Left renal pelvis (tissue), 4 donors: Measurements from ENCODE around the gene SLC12A8. TPM values are rescaled to one million over a fixed set of nuclear protein-coding genes. Genes with fewer than 3 reads are reported as not detected.

Experiments
- DNase-seq, 4 donors: peaks; one replicate each; pipeline ENCODE4 v3.0.0-alpha.2; 2013; ENCODE audit warnings: low read depth in 4 of 4, low spot score in 3 of 4
- polyA plus RNA-seq, 4 donors: library from polyadenylated mRNA; unstranded; fragments of 120-200 nt; gene quantifications; one replicate each; pipeline ENCODE4 v1.2.1, GENCODE V29; 2013; ENCODE audit not compliant: insufficient read length in 4 of 4

The SLC12A8 gene, protein sequence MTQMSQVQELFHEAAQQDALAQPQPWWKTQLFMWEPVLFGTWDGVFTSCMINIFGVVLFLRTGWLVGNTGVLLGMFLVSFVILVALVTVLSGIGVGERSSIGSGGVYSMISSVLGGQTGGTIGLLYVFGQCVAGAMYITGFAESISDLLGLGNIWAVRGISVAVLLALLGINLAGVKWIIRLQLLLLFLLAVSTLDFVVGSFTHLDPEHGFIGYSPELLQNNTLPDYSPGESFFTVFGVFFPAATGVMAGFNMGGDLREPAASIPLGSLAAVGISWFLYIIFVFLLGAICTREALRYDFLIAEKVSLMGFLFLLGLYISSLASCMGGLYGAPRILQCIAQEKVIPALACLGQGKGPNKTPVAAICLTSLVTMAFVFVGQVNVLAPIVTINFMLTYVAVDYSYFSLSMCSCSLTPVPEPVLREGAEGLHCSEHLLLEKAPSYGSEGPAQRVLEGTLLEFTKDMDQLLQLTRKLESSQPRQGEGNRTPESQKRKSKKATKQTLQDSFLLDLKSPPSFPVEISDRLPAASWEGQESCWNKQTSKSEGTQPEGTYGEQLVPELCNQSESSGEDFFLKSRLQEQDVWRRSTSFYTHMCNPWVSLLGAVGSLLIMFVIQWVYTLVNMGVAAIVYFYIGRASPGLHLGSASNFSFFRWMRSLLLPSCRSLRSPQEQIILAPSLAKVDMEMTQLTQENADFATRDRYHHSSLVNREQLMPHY
- polyA plus RNA-seq: 1 to 10 TPM in 3 of 4 donors, under 1 TPM in 1; 0.75 to 6.7 (median 5.2) TPM

DNA sequence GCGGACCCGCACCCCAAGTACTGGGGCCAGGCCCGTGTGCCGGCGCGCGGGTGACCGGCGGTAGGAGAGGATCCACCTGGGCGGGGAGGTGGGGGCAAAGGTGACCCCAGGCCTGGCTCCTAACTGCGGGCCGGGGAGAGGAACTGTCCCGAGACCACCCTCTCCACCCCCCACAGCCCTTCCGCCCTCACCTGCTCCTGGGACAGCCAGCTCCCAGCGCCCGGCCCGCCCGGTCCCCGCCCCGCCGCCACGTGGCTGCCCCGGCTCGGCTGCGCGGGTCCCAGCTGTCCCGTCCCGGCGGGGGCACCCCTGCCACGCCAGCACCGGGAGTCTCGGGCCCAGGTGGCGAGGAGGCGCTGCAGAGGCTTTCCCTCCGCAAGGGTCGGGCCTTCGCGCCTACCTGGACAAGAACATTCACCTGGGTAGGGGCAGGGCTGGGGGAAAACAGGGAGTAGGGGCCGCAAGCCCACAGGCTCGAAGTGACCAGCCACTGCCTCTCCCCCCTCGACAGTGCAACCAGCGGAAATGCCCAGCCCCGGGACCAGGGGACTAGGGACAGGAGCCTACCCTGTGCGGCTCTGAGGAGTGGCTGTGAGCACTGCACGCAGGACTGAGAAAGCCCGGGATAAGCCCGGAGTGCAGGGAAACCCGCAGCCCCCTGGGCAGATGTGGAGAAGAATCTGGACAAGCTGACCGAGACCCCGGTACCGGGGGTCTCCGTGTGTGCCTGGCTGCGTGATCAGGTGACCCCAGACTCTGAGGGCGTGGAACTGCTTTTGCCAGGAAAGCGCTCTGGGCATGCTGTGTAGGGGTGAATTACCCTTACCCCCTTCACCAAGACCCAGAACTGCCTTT lies at the start of gene SLC12A8:
SLC12A8 (minus strand) TSS at position 240 of the 855 bp plus-strand sequence. CDS start 1,399 bp downstream, outside the sequence.
- DNase-seq: no peak

- DNase-seq: no peak
Measured at GRCh38 chr3:125262161-125262560, 49.6 kb upstream of the SLC12A8 start.

DNA sequence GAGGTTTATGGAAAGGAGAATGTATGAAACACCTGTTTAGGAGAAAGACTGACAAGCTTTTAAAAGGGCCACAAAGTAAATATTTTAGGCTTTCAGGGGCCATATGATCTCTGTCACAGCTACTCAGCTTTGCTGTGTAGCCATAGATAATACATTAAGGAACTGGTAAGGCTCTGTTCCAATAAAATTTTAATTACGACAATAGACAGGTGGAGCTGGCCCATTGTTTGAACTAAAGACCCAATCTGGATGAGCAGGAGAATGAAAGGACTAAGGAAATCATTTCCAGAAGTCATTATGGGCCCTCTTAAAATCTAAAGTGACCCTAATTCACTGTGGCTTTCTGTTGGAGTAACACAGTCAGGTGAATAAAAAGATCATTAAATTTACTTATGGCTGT lies 48.5 kb upstream of the SLC12A8 start:
- no peak for DNase-seq

DNA sequence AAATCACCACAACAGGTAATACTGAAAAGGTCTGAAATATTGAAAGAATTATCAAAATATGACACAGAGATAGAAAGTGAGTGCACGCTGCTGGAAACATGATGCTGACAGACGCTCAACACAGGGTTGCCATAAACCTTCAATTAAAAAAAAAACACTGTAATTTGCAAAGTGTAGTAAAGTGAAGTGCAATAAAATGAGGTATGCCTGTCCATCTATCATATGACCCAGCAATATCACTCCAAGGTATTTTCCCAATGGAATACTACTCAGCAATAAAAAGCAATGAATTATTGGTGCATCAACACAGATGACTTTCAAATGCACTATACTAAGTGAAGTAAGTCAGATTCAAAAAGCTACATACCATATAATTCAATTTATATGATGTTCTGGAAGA lies 47.6 kb upstream of the SLC12A8 start:
- DNase-seq: no peak

DNA sequence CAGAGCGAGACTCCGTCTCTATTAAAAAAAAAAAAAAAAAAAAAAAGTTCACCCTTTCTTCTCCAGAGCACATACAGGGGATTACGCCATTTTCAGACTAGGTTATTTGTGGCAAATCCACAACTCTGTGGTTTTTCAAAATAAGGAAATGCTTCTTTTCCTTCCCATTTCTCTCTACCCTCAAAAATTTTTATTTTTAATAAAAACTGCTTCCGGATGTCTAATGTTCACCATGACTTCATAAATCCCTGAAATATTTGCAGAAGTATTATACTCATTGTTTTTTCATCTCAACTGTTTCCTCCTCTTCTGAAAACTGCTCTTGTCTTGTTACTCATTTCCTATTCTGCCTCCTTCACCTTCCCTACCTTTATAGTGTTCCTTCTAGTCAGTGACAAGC lies 45.0 kb upstream of the SLC12A8 start:
- no peak for DNase-seq

- no peak for DNase-seq
Measured at GRCh38 chr3:125256675-125257074, 44.1 kb upstream of the SLC12A8 start.

DNA sequence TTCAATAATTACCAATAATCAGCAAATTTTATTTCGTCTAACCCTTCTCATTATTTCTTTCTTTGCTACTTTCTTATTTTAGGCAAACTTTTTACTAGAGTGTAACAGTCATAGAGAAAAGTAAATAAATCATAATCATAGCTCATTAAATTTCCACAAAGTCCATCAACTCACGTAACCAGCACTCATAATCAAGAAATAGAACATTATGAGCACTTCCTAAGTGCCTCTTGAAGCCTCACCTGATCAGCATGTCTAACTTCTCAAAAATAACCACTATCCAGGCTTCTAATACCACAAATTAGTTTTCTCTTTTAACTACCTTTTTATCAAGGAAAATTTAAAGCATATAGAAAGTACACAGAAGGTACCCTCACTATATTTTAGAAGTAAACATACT lies 38.4 kb upstream of the SLC12A8 start:
- DNase-seq: no peak

DNA sequence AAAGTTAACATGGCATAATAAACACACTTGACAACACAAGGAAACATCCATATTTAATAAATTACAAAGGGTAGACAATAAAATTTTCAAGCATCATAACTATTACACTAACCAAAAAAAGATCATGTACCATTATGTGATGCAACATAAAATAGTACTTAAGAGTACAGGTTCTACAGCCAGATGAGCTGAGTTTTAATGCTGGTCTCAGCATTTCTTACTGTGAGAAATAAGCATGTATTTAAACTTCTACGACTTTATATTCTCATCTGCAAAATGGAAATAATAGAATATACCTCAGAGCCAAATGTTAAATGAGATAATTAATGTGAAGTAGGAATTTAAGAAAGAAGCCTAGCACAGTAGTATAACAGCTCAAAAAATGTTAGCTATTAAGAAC lies 33.7 kb upstream of the SLC12A8 start:
- no peak for DNase-seq

DNA sequence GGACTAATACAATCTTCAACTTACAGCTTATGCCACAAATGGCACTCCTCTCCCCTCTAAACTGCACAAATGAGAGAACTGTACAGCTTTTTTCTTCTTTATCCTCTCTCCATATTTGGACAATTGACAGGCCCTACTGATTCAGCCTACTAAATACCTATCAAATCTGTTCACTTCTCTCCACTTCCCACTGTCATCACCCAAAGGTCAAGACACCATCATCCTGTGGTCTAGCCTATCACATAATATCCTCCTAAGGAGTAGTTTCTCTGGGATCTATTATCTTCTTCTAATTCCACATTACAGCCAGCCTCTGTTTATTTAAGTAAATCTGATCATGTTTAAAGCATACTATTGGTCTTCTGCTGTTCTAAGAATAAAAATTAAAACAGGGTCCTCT lies 33.0 kb upstream of the SLC12A8 start:
- no peak for DNase-seq

DNA sequence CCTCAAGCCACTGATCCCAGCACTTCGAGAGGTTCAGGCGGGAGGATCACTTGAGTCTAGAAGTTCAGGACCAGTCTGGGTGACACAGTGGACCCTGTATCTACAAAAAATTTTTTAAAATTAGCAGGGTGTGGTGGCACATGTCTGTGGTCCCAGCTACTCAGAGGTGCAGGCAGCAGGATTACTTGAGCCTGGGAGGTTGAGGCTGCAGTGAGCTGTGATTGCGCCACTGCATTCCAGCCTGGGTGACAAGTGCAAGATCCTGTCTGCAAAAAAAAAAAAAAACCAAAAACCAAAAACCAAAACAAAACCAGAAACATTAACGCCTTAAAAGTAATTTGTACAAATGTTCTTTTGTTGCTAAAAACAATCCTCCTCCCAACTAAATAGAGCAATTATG lies 27.9 kb upstream of the SLC12A8 start:
- no peak for DNase-seq

DNA sequence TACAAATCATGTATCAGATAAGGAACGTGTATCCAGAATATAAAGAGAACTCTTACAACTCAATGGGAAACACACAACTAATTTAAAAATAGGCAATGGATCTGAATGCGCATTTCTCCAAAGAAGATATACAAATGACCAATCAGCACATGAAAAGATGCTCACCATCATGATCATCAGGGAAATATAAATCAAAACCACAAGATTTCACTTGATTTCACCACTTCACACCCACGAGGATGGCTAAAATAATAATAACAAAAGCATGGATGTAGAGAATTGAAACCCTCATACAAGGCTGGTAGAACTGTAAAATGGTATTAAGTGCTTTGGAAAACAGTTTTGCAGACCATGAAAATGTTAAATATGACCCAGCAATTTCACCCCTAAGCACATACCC lies 26.7 kb upstream of the SLC12A8 start:
- DNase-seq: no peak

GRCh38 chr3:125238759-125239158 lies 26.2 kb upstream of the SLC12A8 start:
- no peak for DNase-seq

DNA sequence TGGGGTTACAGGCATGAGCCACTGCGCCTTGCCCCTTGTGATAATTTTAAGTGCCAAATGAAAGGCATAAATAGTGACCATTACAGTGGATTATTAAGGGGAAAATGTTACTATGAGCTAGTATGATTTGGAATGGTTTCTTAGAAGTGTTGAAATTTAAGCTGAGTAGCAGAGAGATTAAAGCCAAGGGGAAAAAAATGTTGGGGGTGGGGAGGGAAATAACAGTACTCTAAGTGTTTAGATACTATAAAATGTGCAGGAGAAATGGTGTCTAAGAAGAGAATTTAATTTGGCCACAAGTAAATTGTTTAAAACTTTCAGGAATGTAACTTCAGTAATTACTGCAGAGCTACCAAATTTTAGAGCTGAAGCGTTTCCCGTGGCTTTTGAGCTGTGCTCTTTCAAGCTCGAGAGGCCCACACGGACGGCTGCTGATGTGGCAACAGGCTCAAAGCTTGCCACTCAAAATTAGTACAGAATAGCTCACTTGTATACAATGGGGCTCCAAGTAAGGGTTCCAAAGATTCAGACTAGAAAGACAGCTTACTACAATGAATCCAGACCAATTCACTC lies 23.9 kb upstream of the SLC12A8 start:
- no peak for DNase-seq

- no peak for DNase-seq
Measured at GRCh38 chr3:125234831-125235230, 22.3 kb upstream of the SLC12A8 start.

DNA sequence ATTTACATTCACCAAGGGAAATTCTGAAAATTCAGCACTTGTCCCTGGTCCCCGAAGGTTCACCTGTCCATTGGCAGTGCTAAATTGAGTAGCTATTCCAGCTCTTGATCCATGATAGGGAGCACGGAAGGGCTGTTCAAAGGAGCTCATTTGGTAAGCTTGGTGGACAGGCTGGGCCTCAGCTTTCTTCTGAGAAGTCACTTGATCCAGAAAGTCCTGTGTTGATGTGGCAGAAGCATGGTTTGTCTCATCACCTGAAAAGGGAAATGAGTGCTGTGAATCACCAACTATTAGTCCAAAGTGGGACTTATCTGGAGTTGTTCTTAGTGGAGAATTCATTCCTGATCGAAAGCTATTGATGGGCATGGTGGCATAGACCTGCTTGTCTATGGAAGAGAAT lies 19.9 kb upstream of the SLC12A8 start:
- no peak for DNase-seq

DNA sequence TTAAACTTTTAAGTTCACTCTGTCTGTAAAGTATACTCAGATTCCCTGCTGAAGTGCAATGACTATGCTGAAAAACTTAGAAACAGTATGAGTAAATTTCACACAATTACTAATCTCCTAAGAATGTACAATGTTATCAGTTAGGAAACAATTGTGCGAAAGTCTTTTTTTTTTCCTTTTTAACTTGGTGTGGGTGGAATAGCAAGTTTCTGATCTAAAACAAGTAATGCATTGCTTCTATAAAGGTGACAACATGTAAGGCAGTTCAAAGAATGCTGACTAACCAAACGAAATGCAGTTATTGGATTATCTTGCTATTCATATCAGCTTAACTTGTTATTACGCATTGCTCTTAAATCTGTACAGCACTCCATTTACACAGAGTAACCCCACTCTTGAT lies 19.3 kb upstream of the SLC12A8 start:
- DNase-seq: no peak

- no peak for DNase-seq
Measured at GRCh38 chr3:125229707-125230106, 17.2 kb upstream of the SLC12A8 start.

DNA sequence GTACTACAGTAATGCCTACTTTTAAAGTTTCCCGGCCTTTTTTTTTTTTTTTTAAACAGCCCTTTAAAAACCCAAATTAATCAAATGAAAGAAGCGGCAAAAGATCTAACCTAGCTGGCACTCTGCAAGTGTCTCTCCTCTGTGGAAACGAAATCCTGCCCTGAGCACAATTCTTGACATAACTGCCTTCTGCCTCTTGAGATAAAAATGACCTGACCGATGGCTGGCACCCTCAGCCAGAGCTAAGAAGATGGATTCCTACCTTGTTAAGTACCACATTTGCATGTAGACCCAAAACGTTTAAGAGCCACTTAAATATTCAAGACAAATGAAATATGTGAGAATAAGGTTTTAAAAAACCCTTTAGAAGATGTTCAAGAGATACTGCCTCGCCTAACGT lies 16.6 kb upstream of the SLC12A8 start:
- no peak for DNase-seq

DNA sequence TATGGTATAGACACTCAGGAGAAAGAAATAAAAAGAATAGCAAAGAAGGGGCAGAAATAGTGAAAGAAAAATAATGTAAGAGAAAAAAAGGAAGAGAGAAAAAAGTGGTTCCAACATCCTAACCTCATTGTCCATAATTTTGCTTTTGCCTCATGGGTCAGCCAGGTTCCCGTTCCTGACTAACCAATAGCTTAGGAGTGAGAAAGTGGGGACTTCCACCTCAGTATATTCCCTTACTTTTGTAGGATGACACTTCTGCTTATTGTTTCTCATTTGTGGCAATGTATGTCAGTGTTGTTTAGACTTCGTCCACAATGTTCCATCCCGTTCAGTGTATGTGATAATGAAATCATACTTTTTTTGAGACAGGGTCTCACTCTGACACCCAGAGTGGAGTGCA lies 9.3 kb upstream of the SLC12A8 start:
- no peak for DNase-seq

DNA sequence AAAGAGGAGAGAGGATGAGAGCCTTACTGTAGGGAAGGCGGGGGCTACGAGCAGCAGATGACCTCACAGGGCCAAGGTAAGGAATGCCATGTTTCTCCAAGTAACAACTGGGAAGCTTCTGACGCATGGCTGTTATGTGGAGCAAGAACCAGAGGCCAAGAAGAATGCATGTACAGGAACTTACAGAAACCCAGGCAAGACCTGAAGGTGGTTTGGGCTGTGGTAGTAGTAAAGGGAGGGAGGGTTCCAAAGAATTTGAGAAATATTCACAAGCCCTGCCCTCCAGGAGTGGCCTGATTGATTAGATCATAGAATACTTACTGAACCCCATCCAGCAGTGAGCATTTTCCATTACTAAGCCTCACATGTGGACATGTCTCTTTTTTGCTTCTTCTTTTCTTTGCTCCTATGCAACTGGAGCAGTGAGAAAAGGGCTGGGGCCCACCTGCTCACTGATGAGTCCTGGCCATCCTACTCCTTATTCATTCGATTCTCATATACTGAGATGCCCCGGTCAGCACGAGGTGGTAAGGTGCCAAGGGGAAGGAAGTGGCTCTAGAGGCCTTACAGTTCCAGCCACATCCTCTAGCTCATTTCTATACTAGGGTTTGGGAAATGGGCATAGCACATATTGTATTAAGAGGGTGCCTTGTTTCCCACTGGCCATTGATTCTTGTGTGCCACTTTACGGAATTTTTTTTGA lies 8.3 kb upstream of the SLC12A8 start:
- DNase-seq: no peak
